GM10248 (cell line): ENCODE results near the gene NTRK3.

ENCODE experiments used
- CTCF ChIA-PET: fragments of 300-600 bp; sonication (Branson Sonifier 250); formaldehyde crosslinking; extraction: SDS; loops from one replicate; lab custom pipeline; 2021; ENCODE audit warnings: antibody characterized with exemption; lab: Yijun Ruan, JAX
- POLR2A ChIA-PET: fragments of 350-650 bp; sonication (Branson Sonifier 250); formaldehyde crosslinking; extraction: SDS; loops from one replicate; lab custom pipeline; 2020; ENCODE audit warnings: antibody characterized with exemption; lab: Yijun Ruan, JAX
- DNase-seq: peaks from one replicate; pipeline ENCODE4 v3.0.0; 2012; ENCODE audit errors: extremely low spot score
- CTCF ChIP-seq: IDR thresholded peaks from 2 replicates; pipeline ENCODE4 v1.5.1; 2012; ENCODE audit warnings: mild to moderate bottlenecking, low read depth; ENCODE audit errors: extremely low read depth, missing control alignments, control extremely low read depth

NTRK3 gene

GRCh38 chr15:87826119-87826747, 430.3 kb downstream of the NTRK3 start:
- TF ChIP-seq CTCF = no peak
- ChIA-PET POLR2A (no interaction called here), CTCF (no interaction called here)
- no peak for DNase-seq

- DNase-seq = no peak
- ChIA-PET CTCF (no interaction called here), POLR2A (no interaction called here)
- no peak for TF ChIP-seq CTCF
These were observed 437.8 kb downstream of the NTRK3 start for GRCh38 chr15:87818756-87819155.

GRCh38 chr15:87817553-87817952, 439.0 kb downstream of the NTRK3 start:
- POLR2A ChIA-PET = no interaction called here
- no peak for DNase-seq
- CTCF ChIA-PET = no interaction called here
- no peak for TF ChIP-seq CTCF

- no peak for DNase-seq
- TF ChIP-seq CTCF = no peak
- ChIA-PET CTCF (no interaction called here), POLR2A (no interaction called here)
These were observed 439.7 kb downstream of the NTRK3 start for GRCh38 chr15:87816811-87817210.

- DNase-seq = no peak
- ChIA-PET CTCF (no interaction called here), POLR2A (no interaction called here)
- TF ChIP-seq CTCF = no peak
These were observed 440.5 kb downstream of the NTRK3 start for GRCh38 chr15:87816016-87816415.
